GM12878 (cell line): ENCODE data around the gene ARID3A. TPM values are rescaled to one million over a fixed set of nuclear protein-coding genes. Genes with fewer than 3 reads are reported as not detected.

Experiments
- ATAC-seq: fragments of 200-7000 bp; cut with Tn5 transposase; 3 replicates; pipeline ENCODE4 v1.9.1; 2020; ENCODE audit warnings: mild to moderate bottlenecking, moderate library complexity
- BruUV-seq: library from RNA; stranded (reverse); fragments of 400-500 nt; replicated peaks from 2 replicates; lab custom pipeline; 2021; lab: Mats Ljungman, UMichigan
- CTCF ChIA-PET: fragments of 300-600 bp; sonication (Branson Sonifier 250); formaldehyde crosslinking; extraction: SDS; loops from one replicate; lab custom pipeline; 2021; ENCODE audit warnings: inconsistent platforms; lab: Yijun Ruan, JAX
- POLR2A ChIA-PET: fragments of 350-600 bp; formaldehyde crosslinking; extraction: SDS; loops from one replicate; lab custom pipeline; 2021; ENCODE audit warnings: inconsistent platforms; lab: Charles Lee
- RAD21 ChIA-PET: fragments of 300-600 bp; sonication (Branson Sonifier 250); formaldehyde crosslinking; loops from one replicate; lab custom pipeline; 2023; ENCODE audit warnings: antibody characterized with exemption; ENCODE audit not compliant: unreplicated experiment; lab: Charles Lee
- SMC1A ChIA-PET: fragments of 300-600 bp; sonication (Branson Sonifier 250); formaldehyde crosslinking; loops from one replicate; lab custom pipeline; 2023; ENCODE audit not compliant: unreplicated experiment, uncharacterized antibody; lab: Charles Lee
- DNase-seq: peaks from one replicate; pipeline ENCODE4 v3.0.0-alpha.2; 2011; ENCODE audit warnings: low read depth, low spot score
- FAIRE-seq: peaks from 3 replicates; lab custom pipeline; 2011; peaks lifted over from hg19 to GRCh38; lab: Jason Lieb, UNC
- H2AFZ ChIP-seq: 2 replicates; pipeline ENCODE4 v1.6.0; 2011; ENCODE audit warnings: low read depth, low read length, control low read depth; ENCODE audit not compliant: control insufficient read depth
- H3K27ac ChIP-seq: 2 replicates; pipeline ENCODE4 v1.5.1; 2011; ENCODE audit warnings: control low read depth; ENCODE audit not compliant: control insufficient read depth, insufficient read depth
- H3K27me3 ChIP-seq, 2 experiments: replicated peaks in 1 of 2; 2 replicates each; pipeline versions ENCODE4 v1.6.0 to v1.6.1; 2011; ENCODE audit warnings: low read length in 1 of 2; ENCODE audit not compliant: control insufficient read depth in 2 of 2, insufficient read depth in 2 of 2
- H3K36me3 ChIP-seq, 2 experiments: 2 replicates each; pipeline ENCODE4 v1.5.1; 2011; ENCODE audit warnings: low read length in 1 of 2; ENCODE audit not compliant: control insufficient read depth in 2 of 2, insufficient read depth in 2 of 2
- H3K4me1 ChIP-seq: 2 replicates; pipeline ENCODE4 v1.6.1; 2011; ENCODE audit warnings: mild to moderate bottlenecking, low read length, moderate library complexity, mixed read lengths; ENCODE audit not compliant: control insufficient read depth, insufficient read depth
- H3K4me2 ChIP-seq: 2 replicates; pipeline ENCODE4 v1.6.0; 2011; ENCODE audit warnings: control low read depth; ENCODE audit not compliant: control insufficient read depth, insufficient read depth
- H3K4me3 ChIP-seq: fragments of 200-600 bp; sonication (generic); 2 replicates; pipeline ENCODE4 v1.5.1; 2016
- H3K79me2 ChIP-seq: 2 replicates; pipeline ENCODE4 v1.6.0; 2011; ENCODE audit warnings: low read length; ENCODE audit not compliant: control insufficient read depth, insufficient read depth
- H3K9ac ChIP-seq: 2 replicates; pipeline ENCODE4 v1.8.0; 2011; ENCODE audit warnings: low read length, control low read depth, mixed read lengths; ENCODE audit not compliant: control insufficient read depth, insufficient read depth
- H3K9me3 ChIP-seq: replicated peaks from 3 replicates; pipeline ENCODE4 v1.5.1; 2011; ENCODE audit warnings: mild to moderate bottlenecking, low read length; ENCODE audit not compliant: control insufficient read depth, insufficient read depth
- H4K20me1 ChIP-seq: 2 replicates; pipeline ENCODE4 v1.6.0; 2011; ENCODE audit not compliant: control insufficient read depth, insufficient read depth
- CHD4 ChIP-seq: fragments of 200-600 bp; sonication (generic); IDR thresholded peaks from 2 replicates; pipeline ENCODE4 v1.6.1; 2016; ENCODE audit warnings: mild to moderate bottlenecking
- ESRRA ChIP-seq: IDR thresholded peaks from 2 replicates; pipeline ENCODE4 v1.6.1; 2012; ENCODE audit warnings: mild to moderate bottlenecking, low read length, improper control_type of control experiment
- GATAD2B ChIP-seq: fragments of 450-650 bp; conservative IDR thresholded peaks from 2 replicates; pipeline ENCODE4 v1.6.1; 2017; ENCODE audit warnings: low read depth, mild to moderate bottlenecking, moderate library complexity
- HCFC1 ChIP-seq: fragments of 150-350 bp; IDR thresholded peaks from 2 replicates; pipeline ENCODE4 v1.6.1; 2014; ENCODE audit warnings: low read length
- KDM1A ChIP-seq: fragments of 200-600 bp; sonication (generic); IDR thresholded peaks from 2 replicates; pipeline ENCODE4 v1.6.1; 2016; ENCODE audit warnings: borderline replicate concordance
- NR2C2 ChIP-seq: IDR thresholded peaks from 2 replicates; pipeline ENCODE4 v1.6.1; 2011; ENCODE audit warnings: borderline replicate concordance, low read depth; ENCODE audit not compliant: control insufficient read depth, insufficient read length
- PML ChIP-seq: IDR thresholded peaks from 2 replicates; pipeline ENCODE4 v1.6.1; 2012; ENCODE audit warnings: low read length, inconsistent platforms
- POLR2A ChIP-seq: IDR thresholded peaks from 2 replicates; pipeline ENCODE4 v1.6.1; 2011; ENCODE audit warnings: low read depth, mild to moderate bottlenecking, low read length
- RELA ChIP-seq: fragments of 450-650 bp; IDR thresholded peaks from 2 replicates; pipeline ENCODE4 v1.8.0; 2014; ENCODE audit warnings: borderline replicate concordance; ENCODE audit not compliant: partially characterized antibody
- YBX1 ChIP-seq: fragments of 450-650 bp; IDR thresholded peaks from 2 replicates; pipeline ENCODE4 v1.6.1; 2016; ENCODE audit warnings: antibody characterized with exemption
- WGBS: methylation state at CpG from one replicate; pipeline ENCODE4 v1.1.6; 2016; ENCODE audit warnings: low lambda C conversion rate; ENCODE audit not compliant: insufficient replicate concordance, insufficient coverage; ENCODE audit errors: missing lambda C conversion rate; 5-methylcytosine and 5-hydroxymethylcytosine counted together
- in situ Hi-C: fragments of 300-500 bp; cut with MboI; formaldehyde crosslinking; loops from 9 replicates; pipeline ENCODE4 v1.14.3; 2018; ENCODE audit warnings: mixed read lengths
- intact Hi-C: fragments of 100-400 bp; cut with micrococcal nuclease; formaldehyde crosslinking; loops from one replicate; pipeline ENCODE4 v1.14.2; 2022; ENCODE audit not compliant: unreplicated experiment
- polyA plus RNA-seq, 11 experiments: library from polyadenylated mRNA; depleted of rRNA in 4 of 11; unstranded in 6 of 11; stranded (reverse) in 5 of 11; fragments of >200 nt; fragmentation: Nextera tagmentation in 4 of 11; fragmentation: Illumina TruSeq in 1 of 11; extraction: Ambion mirVana in 4 of 11; extraction: Trizol in 1 of 11; gene quantifications; 1 replicate in 1 of 11; 2 replicates in 10 of 11; pipeline versions ENCODE4 v1.2.1 to v1.2.3, GENCODE V29; 2011 to 2016; ENCODE audit warnings: inconsistent platforms in 2 of 11, missing spikeins in 2 of 11, low read depth in 1 of 11
- total RNA-seq, 4 experiments: library from RNA; depleted of rRNA in 3 of 4; stranded (reverse); fragments of >200 nt in 3 of 4; fragmentation: Illumina TruSeq in 1 of 4; extraction: Trizol in 1 of 4; gene quantifications; 2 replicates each; pipeline versions ENCODE4 v1.2.1 to v1.2.3, GENCODE V29; 2013 to 2021
- TF ChIP-seq, protein P1 (sequence below): fragments of 450-650 bp; IDR thresholded peaks from 2 replicates; pipeline ENCODE4 v1.6.1; 2017; ENCODE audit warnings: borderline replicate concordance
- TF ChIP-seq, protein P2 (sequence below): fragments of 450-650 bp; IDR thresholded peaks from 2 replicates; pipeline ENCODE4 v1.6.1; 2017; ENCODE audit warnings: mild to moderate bottlenecking, moderate library complexity

ARID3A gene
- total and polyA plus RNA-seq, 10 of the 15 experiments (the other 5 are each of a cell fraction or from before 2014, with no cell fraction given) = 0.76 to 70.0 (median 16.7) TPM

DNA sequence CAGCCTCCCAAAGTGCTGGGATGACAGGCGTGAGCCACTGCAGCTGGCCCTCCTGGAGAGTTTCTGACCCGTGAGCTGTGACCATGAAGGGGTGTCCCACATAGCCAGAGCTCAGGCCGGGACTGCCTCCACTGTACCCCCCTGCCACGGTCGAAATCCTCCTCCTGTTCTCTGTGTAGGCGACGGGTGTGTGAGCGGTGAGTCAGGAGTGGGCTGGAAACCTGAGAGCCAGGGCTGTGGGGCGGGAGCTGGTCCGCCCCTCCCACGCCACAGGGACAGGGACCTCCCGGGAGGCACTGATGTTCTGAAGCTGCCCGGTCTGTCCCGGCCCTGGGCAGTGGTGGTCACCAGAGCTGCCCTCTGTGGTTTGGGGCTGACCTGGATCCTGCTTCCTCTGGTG is 62.2 kb downstream of the ARID3A start:
- no peaks in the 10 kb centered on the region for H4K20me1 ChIP-seq
- no peaks in the 10 kb centered on the region for H3K27me3 ChIP-seq
- WGBS = 89% methylated on average over 14 of the region's 14 CpGs
- intact Hi-C loops (no loop called here), in situ Hi-C loops (loop anchor here (5.0 kb wide), 2 partner anchors 131 to 216 kb away; partner anchors contain the start of gene CFD)
- H3K4me1 ChIP-seq = peaks cover 11% of the 10 kb centered on the region
- DNase-seq = no peak
- ChIA-PET POLR2A (no interaction called here), CTCF (interaction anchor here (1.2 kb wide), 1 partner anchor 64 kb away, joined by 3 read pairs; no protein-coding TSS in a partner anchor), RAD21 (no interaction called here), SMC1A (no interaction called here)
- no peak overlapping the region for H2AFZ ChIP-seq
- H3K4me3 ChIP-seq = no peak overlapping the region
- H3K36me3 ChIP-seq = peaks cover 4 to 15% of the 10 kb centered on the region in 2 experiments; a peak in 3 of 4 replicates
- H3K9me3 ChIP-seq = no peaks in the 10 kb centered on the region
- H3K9ac ChIP-seq = no peak overlapping the region
- ATAC-seq = no peak
- H3K79me2 ChIP-seq = peaks cover 11% of the 10 kb centered on the region
- H3K27ac ChIP-seq = no peak overlapping the region
- H3K4me2 ChIP-seq = no peak overlapping the region
- FAIRE-seq = no peak
- no TSS peak for BruUV-seq
- TF ChIP-seq, protein P1, sequence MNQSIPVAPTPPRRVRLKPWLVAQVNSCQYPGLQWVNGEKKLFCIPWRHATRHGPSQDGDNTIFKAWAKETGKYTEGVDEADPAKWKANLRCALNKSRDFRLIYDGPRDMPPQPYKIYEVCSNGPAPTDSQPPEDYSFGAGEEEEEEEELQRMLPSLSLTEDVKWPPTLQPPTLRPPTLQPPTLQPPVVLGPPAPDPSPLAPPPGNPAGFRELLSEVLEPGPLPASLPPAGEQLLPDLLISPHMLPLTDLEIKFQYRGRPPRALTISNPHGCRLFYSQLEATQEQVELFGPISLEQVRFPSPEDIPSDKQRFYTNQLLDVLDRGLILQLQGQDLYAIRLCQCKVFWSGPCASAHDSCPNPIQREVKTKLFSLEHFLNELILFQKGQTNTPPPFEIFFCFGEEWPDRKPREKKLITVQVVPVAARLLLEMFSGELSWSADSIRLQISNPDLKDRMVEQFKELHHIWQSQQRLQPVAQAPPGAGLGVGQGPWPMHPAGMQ = no peak
- TF ChIP-seq KDM1A = no peak
- TF ChIP-seq ESRRA = no peak
- TF ChIP-seq NR2C2 = no peak
- TF ChIP-seq RELA = no peak
- no peak for TF ChIP-seq CHD4
- no peak for TF ChIP-seq HCFC1
- TF ChIP-seq, protein P2, sequence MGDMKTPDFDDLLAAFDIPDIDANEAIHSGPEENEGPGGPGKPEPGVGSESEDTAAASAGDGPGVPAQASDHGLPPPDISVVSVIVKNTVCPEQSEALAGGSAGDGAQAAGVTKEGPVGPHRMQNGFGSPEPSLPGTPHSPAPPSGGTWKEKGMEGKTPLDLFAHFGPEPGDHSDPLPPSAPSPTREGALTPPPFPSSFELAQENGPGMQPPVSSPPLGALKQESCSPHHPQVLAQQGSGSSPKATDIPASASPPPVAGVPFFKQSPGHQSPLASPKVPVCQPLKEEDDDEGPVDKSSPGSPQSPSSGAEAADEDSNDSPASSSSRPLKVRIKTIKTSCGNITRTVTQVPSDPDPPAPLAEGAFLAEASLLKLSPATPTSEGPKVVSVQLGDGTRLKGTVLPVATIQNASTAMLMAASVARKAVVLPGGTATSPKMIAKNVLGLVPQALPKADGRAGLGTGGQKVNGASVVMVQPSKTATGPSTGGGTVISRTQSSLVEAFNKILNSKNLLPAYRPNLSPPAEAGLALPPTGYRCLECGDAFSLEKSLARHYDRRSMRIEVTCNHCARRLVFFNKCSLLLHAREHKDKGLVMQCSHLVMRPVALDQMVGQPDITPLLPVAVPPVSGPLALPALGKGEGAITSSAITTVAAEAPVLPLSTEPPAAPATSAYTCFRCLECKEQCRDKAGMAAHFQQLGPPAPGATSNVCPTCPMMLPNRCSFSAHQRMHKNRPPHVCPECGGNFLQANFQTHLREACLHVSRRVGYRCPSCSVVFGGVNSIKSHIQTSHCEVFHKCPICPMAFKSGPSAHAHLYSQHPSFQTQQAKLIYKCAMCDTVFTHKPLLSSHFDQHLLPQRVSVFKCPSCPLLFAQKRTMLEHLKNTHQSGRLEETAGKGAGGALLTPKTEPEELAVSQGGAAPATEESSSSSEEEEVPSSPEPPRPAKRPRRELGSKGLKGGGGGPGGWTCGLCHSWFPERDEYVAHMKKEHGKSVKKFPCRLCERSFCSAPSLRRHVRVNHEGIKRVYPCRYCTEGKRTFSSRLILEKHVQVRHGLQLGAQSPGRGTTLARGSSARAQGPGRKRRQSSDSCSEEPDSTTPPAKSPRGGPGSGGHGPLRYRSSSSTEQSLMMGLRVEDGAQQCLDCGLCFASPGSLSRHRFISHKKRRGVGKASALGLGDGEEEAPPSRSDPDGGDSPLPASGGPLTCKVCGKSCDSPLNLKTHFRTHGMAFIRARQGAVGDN = no peak
- TF ChIP-seq GATAD2B = no peak
- TF ChIP-seq PML = no peak
- TF ChIP-seq YBX1 = no peak
- no peak for TF ChIP-seq POLR2A
